Measurements from ENCODE around the gene PGAP6.

DNA sequence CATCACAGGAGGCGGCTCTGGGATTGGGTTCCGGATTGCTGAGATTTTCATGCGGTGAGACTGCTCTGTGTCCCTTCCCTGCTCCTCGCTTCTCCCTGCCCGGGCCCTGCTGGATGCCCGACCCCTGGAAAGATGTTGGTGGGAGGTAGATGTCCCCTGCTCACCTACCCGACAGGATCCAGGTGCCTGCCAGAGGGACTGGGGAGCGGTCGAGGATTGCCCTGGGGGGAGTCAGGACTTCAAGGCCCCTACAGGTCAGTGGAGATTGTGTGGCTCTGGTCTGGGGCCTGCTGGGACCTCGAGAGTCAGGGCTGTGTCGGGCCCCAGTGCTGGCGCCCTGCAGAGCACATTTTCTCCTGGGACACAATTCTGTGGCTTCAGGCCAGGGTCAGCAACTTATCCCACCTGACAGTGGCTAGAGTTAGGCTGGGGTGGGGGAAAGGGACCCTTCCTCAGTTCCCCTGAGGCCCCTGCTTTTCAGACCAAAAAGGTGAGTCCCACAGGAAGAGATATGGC, 23.3 kb upstream of the PGAP6 start:
- TF ChIP-seq, protein P1, sequence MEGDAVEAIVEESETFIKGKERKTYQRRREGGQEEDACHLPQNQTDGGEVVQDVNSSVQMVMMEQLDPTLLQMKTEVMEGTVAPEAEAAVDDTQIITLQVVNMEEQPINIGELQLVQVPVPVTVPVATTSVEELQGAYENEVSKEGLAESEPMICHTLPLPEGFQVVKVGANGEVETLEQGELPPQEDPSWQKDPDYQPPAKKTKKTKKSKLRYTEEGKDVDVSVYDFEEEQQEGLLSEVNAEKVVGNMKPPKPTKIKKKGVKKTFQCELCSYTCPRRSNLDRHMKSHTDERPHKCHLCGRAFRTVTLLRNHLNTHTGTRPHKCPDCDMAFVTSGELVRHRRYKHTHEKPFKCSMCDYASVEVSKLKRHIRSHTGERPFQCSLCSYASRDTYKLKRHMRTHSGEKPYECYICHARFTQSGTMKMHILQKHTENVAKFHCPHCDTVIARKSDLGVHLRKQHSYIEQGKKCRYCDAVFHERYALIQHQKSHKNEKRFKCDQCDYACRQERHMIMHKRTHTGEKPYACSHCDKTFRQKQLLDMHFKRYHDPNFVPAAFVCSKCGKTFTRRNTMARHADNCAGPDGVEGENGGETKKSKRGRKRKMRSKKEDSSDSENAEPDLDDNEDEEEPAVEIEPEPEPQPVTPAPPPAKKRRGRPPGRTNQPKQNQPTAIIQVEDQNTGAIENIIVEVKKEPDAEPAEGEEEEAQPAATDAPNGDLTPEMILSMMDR (conservative IDR thresholded peaks at IDR 0.05 in 1 of 2, IDR thresholded peaks at IDR 0.05 in 1 of 2; ENCODE audit: extremely low read depth in 1 of 2, insufficient read depth in 1 of 2, low read depth in 1 of 2, low read length in 2 of 2): no peak
- no peak for TF ChIP-seq EZH2 (IDR thresholded peaks at IDR 0.05; ENCODE audit: borderline replicate concordance, low read length)
